Ammon's horn (tissue), 1 donor: ENCODE data around the gene SERPINA1.
"Not testable (repeated sequence)": the region's sequence is repeated elsewhere in the genome, so short reads cannot be mapped to it uniquely, and the experiment has no call there.

Source experiments
- DNase-seq: peaks from one replicate; pipeline ENCODE4 v3.0.0-alpha.2; 2016; ENCODE audit warnings: low spot score

SERPINA1 gene

DNA sequence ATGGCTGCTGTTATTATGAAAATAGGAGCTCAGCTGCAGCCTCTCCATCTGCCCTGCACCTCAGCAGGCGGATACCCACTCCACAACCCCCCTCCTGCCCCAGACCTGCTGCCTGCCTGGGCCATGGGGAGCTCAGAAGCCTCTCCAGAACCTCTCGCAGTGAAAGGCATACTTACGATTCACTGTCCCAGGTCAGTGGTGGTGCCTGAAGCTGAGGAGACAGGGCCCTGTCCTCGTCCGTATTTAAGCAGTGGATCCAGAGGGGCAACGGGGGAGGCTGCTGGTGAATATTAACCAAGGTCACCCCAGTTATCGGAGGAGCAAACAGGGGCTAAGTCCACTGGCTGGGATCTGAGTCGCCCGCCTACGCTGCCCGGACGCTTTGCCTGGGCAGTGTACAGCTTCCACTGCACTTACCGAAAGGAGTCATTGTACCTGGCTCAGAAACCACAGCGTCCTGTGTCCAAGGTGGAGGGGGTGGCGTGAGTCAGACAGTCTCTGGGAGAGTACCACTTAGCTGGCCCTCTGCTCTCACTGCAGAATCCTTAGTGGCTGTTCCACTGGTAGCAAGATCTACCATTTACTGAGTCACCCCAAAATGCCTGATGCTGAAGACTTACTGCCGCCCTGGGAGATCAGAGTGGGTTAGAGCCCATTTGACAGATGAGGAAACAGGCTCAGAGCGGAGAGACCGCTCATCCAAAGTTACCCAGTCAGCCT is at the start of gene SERPINA1:
TSS of gene SERPINA1 (minus strand) at position 219 of the 720 bp plus-strand sequence. CDS start 5,365 bp downstream, outside the sequence.
- DNase-seq = no peak

DNA sequence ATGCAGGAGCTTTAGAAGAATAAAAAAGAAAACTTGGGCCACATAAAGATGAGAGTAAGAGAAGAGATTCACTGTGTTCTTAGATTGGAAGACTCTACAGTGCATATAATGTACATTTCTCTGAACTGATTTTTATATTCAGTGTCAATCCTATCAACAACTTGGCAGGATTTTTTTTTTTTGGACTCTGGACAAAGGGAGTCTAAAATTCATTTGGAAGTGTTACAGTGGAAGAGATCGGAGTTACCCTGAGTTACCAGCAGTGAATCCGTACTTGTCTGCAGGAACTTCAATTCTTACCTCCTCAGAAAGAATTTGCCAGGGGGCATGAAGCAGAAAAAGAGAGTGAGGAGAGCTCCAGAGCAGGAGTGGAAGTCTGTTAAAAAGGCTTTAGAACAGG is 40.2 kb upstream of the SERPINA1 start:
- DNase-seq = no peak

DNA sequence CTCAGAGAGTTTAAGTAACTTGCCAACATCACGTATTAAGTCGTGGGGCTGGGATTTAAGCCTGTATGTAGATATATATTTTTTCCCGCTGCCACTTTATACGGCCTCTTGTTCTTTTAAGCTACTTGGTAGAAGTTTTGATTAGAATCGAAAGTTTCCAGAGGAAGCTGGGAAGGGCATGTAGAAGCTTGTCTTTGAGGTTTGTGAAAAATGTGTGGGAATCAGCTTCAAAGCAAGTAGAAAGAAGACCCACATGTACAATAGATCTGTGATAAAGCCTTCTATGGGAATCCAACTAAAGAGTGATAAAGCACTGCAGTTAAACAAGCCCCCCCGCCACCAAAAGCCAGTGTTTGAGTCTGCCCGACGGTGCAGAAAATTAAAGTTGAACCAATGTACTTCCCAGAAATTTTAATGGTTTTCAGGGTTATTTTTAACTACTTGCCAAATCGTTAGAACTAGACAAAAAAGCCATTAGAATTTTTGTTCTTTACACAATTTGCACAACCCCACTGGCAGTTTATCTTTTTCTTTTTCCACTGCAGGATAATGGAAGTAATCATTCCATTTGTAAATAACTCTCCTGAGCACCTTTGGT is 38.7 kb upstream of the SERPINA1 start:
- DNase-seq = no peak

DNA sequence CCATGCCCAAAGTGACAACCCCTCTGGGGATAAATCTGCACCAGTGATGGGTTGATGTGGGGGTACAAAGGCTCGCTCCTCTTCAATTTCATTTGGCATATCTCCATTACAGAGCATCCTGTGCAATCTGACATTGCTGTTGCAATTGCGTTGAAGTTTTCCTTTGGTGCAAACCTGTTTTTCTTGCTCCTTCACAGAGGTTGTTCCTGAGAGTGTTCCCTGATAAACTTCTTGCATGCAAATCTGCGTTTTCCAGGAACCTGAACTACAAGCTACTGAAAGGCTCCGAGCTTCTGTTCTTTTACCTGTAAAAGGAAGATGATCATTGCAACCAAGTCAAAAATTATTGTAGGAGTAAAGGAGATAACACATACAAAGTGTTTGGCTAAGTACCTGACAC is 38.1 kb upstream of the SERPINA1 start:
- DNase-seq = no peak

DNA sequence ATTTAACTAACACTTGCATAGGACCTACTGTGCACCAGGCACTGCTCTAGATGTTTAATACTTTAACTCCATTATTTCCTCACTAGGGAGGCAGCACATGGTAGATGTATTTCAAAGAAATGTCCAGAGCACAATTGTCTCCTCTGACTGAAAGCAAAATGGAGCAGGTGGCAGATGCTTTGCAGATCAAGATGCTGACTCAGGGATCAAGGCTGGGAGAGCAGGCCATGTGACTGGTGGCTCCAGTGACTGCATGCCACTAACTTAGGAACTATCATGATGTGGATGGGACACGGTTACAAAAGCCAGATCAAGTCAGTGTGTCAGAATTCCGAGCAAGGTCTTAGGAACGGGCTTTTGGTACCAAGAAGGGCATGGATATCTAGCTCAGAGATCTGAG is 36.0 kb upstream of the SERPINA1 start:
- DNase-seq = no peak

DNA sequence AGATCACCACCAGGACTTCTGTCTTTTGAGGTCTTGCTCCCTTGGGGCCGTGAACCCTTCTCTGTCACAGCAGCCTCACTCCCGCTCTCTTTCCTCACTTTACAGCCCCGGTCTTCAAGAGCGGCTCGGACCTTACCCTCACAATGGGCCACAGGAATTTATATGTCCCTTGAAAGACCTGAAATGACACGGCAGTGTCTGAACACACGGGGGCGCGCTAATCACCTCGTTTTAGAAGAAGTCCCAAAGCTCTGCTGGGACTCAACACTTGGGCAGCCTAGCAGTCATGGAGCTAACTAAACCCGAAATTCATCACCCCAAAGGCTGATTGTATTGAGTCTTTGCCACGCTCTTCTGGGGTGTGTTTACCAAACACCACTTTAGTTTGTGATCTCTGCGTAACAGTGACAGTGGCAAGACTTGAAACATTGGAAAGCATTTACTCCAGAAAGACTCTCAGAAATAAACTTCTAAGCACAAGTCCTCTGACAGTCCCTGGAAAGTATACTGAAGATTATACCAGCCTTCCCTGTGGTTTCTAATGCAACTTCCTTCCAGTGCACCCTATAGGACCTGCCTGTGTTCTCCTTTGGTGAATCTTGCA is 35.2 kb upstream of the SERPINA1 start:
- peak; percentile 67 for DNase-seq

DNA sequence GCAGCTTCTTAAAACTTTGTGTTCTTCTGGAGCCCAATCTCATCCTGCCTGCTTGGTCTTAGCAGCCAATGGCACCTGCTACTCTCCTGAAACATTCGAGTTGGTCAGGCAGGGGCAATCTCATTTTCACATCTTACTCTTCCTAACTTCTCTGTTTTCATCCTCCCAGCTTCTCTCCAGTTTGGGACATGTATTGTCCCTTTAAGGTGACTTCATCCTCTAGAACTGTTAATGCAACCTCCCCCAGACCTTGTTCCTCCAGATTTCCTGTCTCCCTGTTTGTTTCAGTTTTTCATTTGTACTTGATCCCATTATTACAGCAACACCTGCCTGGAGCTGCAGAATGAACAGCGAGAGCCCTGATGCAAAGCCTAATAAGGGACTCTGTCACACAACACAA is 32.9 kb upstream of the SERPINA1 start:
- DNase-seq = no peak

DNA sequence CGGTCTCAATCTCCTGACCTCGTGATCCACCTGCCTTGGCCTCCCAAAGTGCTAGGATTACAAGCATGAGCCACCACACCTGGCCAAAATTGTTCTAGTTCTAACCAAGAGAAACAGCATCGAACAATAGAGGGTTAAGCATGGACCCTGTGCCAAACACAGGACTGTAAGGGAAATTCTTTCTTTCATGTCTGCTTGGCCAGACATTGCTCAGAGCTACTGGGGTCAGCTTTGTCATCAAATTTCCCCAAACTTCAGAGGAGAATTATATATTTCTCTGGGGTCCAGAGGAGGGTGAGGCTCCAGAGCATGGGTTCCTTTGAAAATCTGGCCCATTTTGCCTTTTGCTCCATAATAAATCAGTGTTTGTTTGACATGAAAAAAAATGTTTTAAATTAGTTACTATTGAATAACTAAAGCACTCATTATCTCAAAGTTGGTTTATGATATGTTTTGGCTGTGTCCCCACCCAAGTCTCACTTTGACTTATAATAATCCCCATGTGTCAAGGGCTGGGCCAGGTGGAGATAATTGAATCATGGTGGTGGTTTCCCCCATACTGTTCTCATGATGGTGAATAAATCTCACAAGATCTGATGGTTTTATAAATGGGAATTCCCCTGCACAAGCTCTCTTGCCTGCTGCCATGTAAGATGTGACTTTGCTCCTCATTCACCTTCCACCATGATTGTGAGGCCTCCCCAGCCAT is 29.2 kb upstream of the SERPINA1 start:
- not testable (repeated sequence) for DNase-seq

DNA sequence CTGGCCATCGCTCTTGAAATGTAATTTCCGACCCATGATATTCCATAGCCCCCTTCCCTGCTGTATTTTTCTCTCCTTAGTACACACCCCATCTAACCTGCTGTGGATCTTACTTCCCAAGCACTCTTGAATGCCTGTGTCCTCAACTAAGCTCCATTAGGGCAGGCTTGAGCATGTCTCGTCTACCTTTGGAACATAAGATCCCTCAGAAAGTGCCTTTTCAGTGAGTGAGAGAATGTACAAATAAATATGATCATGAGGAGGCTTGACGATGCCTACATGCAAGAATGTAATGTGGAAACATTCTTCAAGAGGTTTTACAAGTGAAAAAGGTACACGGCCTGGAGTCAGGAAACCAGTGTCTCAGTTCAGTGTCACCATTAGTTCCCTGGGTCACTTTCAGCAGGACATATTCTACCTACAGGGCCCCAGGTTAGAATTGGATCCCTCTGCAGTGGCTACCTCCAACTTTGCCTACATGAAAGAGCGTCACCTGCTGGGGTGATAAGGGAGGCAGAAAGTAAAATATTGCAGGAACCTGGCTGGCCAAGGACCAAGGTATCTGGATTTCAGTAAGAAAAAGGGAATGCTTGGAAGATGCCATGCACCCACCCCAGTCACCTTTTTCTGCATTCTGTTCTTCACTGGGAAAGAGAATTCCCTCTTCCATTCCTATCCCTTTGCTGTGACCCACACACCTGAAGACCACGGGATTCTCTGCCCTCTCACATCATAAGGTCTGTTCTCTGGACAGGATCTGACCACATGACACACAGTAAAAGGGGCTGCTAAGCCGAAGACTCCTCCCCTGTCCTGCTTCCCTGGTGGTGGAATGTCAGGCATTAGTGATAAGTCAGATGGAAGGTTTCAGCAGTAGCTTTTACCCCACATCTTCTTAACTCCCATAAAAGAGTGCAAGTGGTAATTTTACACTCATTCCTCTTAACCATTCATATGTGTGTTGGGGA is 24.6 kb upstream of the SERPINA1 start:
- no peak for DNase-seq

DNA sequence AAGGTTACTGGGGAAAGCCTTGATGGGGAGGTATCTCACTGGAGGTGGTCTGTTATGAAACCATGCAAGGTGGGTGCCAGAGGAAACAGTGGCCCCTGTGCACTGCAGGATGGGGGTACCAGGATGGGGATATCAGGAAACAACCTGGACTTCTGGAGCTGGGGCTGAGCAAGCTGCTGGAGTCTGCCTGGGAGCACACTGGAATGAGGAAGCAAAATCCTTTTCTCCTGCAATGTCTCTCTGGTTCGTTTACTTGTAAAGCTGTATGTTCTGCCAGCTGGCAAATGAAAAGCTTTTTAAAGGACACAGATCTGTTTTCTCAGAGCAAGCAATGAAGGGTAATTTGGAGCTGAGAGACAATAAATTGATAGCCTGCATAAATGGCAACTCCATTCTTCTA is 23.2 kb upstream of the SERPINA1 start:
- DNase-seq = no peak

DNA sequence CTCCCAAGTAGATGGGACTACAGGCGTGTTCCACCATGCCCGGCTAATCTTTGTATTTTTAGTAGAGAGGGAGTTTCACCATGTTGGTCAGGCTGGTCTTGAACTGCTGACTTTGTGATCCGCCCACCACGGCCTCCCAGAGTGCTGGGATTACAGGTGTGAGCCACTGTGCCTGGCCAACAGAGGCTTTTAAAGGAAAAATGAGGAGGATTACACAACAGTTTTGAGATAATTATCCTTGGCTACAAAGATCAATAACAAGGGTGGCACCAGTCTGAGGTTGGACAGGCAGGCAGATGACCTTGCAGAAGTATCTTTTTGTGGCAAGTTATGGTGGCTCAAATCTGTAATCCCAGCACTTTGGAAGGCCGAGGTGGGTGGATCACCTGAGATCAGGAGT is 21.0 kb upstream of the SERPINA1 start:
- not testable (repeated sequence) for DNase-seq

DNA sequence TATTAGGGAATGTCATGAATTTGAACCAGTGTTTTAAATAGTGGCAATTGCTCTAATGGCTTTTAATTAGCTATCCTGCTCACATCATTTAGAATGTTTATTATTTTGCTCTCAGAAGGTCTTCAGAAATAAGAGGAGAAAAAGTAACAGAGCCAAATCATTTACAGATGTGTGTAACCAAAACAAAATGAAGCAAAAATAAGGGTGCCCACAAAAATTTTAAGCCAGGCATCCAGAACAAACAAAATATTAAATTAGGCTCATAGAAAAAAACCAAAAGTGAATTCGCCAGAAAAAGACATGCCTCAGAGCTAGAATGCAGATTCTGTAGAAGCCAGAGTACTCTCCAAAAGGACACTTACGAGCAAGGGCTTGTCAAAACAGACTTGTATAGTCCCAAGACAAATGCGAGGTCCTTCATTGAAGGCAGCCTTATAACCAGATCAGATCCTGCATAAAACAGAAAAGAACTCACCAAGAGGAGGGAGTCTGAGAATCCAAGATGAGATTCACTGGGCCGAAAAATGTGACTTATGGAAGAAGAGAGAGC is 20.2 kb upstream of the SERPINA1 start:
- no peak for DNase-seq

DNA sequence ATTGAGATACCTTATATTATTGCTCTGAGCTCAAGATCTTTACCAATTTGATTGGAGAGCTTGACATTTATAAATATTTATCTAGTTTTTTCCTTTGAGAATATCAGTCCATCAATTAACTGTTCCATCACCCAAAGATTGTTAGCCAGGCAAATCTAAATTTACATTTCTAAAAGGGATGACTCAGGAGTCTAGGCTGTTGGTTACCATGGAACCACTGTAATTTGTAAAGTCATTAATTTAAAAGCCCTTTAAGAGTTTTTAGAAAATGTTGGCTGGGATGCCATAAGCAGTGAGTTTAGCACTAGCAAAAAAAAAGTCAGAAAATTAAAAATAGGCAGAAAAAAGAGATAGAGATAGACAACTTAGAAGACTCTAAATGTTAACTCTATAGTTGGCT is 19.5 kb upstream of the SERPINA1 start:
- DNase-seq = no peak

DNA sequence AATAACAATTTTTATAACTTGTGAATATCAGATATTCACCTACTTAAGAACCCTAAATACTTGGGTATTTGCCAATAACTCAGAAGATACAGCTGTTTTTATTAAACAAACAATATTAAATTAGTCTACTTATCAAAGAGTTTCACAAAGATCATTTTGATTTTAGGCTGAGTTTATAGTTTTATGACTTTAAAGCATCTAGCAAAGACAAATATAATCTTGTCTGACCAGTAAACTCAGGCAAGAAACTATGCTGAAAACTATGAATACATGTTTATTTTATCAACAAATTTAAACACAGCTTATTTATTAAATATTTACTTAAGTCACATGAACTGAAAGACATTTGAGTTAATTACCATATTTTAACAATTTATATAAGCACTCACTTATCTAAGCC is 18.5 kb upstream of the SERPINA1 start:
- no peak for DNase-seq

DNA sequence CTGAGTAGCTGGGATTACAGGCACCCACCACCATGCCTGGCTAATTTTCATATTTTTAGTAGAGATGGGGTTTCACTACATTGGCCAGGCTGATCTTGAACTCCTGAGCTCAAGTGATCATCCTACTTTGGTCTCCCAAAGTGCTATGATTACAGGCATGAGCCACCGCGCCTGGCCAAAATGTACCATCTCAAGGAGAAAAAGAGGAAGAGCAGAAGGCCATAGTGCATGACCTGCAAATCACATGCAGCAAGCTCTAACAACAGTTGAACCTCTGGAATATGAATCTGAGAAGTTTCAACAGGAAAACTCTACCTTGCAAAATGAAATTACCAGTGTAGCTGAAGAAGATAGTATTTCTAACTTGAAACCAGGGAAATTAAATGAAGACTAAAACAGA is 17.1 kb upstream of the SERPINA1 start:
- DNase-seq = no peak

DNA sequence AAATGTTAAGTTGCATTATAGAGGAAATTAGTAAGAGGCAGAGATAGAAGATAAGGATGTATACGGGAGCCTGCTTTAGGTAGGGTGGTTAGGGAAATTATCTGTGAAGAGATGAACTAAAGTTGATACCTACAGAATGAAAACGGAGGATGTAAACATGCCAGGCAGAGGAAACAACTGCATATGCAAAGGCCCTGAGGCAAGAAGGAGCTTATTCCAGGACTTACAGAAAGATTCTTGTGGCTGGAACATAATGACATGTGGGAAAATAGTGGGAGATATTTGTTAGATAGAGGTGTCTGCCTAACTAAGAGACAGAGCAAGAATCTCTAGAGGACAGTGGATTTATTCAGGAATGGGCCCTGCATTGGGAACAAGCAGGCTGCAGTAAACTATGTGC is 16.2 kb upstream of the SERPINA1 start:
- no peak for DNase-seq

DNA sequence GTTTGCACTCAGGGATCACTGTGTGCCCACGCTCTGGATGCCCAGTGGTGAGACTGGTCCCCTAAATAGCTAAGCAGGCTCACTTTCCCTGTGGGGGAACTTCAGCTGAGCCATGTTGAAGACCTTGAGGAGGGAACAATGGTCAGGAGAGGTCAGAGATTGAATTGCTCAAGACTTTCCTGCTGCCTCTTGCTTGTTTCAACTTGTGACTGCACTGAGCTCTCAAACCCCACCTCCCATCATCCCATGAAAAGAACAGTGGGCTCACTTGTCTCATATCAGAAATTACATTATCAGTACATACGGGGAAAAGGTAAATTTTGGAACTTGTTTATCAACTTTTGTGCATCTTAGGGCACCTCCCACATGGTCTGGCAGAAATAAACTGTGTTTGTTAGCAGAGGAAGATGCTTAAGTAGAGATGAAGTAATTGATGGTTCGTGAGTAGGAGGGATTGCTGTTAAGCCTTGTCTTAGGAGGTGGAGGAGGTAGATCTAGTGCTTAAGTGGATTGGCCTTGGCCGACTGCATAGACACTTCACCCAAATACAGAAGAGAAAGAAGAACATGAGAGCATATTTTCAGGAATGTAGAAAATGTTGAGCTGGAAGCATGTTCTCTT is 15.0 kb upstream of the SERPINA1 start:
- DNase-seq = no peak

DNA sequence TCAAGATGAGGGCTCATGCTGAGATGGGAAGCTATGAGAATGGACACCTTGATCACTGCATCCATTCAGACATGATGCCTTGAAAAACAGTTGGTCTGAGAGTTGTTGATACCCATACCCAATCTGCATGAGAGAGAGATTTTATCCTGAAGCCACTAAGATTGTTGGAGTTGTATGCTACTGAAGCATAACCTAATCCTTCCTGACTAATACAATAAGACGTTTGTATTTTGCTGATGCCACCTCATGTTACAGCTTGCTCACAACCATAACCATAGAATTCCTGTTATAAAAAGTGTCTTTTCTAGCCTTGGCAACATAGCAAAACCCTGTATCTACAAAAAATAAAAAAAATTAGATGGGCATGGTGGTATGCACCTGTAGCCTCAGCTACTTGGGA is 12.7 kb upstream of the SERPINA1 start:
- DNase-seq = no peak

DNA sequence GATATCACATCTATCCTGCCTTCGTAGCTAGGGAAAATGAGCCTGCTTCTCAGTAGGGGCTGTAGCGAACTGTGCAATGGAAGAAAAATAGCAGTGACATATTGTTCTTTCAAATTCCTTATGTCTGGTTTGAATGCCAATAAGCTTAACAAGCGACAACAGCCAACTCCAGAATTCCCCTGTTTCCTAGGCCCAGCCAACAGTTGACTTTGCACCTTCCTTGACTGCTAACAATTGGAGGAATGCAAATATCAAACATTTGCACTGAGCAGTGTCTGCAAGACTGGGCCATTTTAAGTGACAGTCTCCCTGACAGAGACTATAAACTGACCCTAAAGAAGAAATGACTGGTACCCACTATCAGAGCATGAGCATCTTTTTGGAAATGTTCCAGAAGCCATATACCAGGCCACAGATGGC is 12.0 kb upstream of the SERPINA1 start:
- peak; percentile 24 for DNase-seq

DNA sequence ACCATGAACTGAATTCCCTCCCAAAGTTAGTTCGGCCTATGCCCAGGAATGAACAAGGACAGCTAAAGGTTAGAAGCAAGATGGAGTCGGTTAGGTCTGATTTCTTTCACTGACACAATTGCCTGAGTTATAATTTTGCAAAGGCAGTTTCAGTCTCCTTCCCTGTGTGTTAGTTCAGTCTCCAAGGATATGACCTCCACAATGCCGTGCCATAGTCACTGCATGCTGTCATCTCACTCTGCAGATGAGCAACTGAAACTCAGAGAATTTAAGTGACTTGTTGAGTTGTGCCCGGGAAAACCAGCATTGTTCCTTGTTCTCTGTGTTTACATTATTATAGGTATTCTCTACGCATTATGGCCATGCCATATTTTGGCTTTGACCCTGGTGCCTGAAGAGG is 10.1 kb upstream of the SERPINA1 start:
- no peak for DNase-seq

DNA sequence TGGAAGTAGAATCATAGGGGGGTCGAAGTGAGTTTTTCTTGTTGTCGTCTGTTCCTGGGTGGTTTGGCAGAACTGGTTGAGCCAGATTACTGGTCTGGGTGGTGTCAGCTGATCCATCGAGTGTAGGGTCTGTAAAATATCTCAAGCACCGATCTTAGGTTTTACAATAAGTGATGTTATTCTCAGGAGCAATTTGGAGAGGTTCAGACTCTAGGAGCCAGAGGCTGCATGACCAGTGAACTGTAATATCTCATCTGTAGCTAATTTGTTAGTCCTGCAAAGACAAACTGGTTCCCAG is 9.7 kb upstream of the SERPINA1 start:
- no peak for DNase-seq
